Transverse colon (tissue), 4 donors: ENCODE measurements around the gene RNF135.

Source experiments
- CTCF ChIP-seq, 5 experiments: fragments of 200-600 bp in 3 of 5; fragments of 450-650 bp in 2 of 5; sonication (generic) in 3 of 5; IDR thresholded peaks; 1 replicate in 2 of 5; 2 replicates in 3 of 5; pipeline ENCODE4 v1.5.1; 2016 to 2017; ENCODE audit warnings: antibody characterized with exemption in 5 of 5, inconsistent platforms in 3 of 5, mild to moderate bottlenecking in 2 of 5, moderate library complexity in 1 of 5
- EP300 ChIP-seq: sonication (generic); formaldehyde crosslinking; IDR thresholded peaks from one replicate; pipeline ENCODE4 v1.6.1; 2017; ENCODE audit warnings: antibody characterized with exemption, low read depth
- POLR2A ChIP-seq: fragments of 450-650 bp; IDR thresholded peaks from one replicate; pipeline ENCODE4 v1.6.1; 2016; ENCODE audit warnings: antibody characterized with exemption, mild to moderate bottlenecking, moderate library complexity
- POLR2AphosphoS5 ChIP-seq, 3 donors: sonication (generic); formaldehyde crosslinking; IDR thresholded peaks; one replicate each; pipeline ENCODE4 v1.6.1; 2016; ENCODE audit warnings: antibody characterized with exemption in 3 of 3

- TF ChIP-seq POLR2AphosphoS5 (IDR thresholded peaks at IDR 0.05) (no peak), CTCF (IDR thresholded peaks at IDR 0.05) (no peak), EP300 (no peak), POLR2A (no peak)
Observed at GRCh38 chr17:30997270-30997669, 26.4 kb downstream of the RNF135 start.
